Activated CD8-positive, alpha-beta T cell treated with anti-CD3 and anti-CD28 coated beads for 36 hours (primary cell): Measurements from ENCODE around the gene RBM5. TPM values are rescaled to one million over a fixed set of nuclear protein-coding genes. Genes with fewer than 3 reads are reported as not detected.

Experiments used
- ATAC-seq: fragments of 200-7000 bp; cut with Tn5 transposase; one replicate; pipeline ENCODE4 v1.10.0; 2021; ENCODE audit warnings: mild to moderate bottlenecking, moderate library complexity
- CTCF ChIA-PET: fragments of 350-600 bp; sonication (Branson Sonifier 250); formaldehyde crosslinking; loops from one replicate; lab custom pipeline; 2021; ENCODE audit warnings: antibody characterized with exemption; lab: Charles Lee
- POLR2A ChIA-PET: fragments of 350-600 bp; sonication (Branson Sonifier 250); formaldehyde crosslinking; loops from one replicate; lab custom pipeline; 2021; ENCODE audit warnings: antibody characterized with exemption; lab: Charles Lee
- DNase-seq: peaks from one replicate; pipeline ENCODE4 v3.0.0-alpha.2; 2020
- H3K27ac Mint-ChIP-seq: one replicate; pipeline ENCODE4 v1.8.0; 2021; ENCODE audit warnings: mild to moderate bottlenecking, mixed read lengths
- H3K27me3 Mint-ChIP-seq: one replicate; pipeline ENCODE4 v1.8.0; 2021; ENCODE audit warnings: mixed read lengths
- H3K36me3 Mint-ChIP-seq: one replicate; pipeline ENCODE4 v1.8.0; 2021; ENCODE audit warnings: low read depth, mixed read lengths
- H3K4me1 Mint-ChIP-seq: one replicate; pipeline ENCODE4 v1.8.0; 2021; ENCODE audit warnings: low read depth, mixed read lengths
- H3K4me3 Mint-ChIP-seq: one replicate; pipeline ENCODE4 v1.8.0; 2021; ENCODE audit warnings: mild to moderate bottlenecking, moderate library complexity, mixed read lengths
- H3K9me3 Mint-ChIP-seq: one replicate; pipeline ENCODE4 v1.8.0; 2021; ENCODE audit warnings: mixed read lengths
- intact Hi-C: fragments of 100-400 bp; cut with micrococcal nuclease; formaldehyde crosslinking; loops from one replicate; pipeline ENCODE4 v1.10.0; 2022
- total RNA-seq, 2 experiments: library from RNA; stranded (reverse); gene quantifications; one replicate each; pipeline ENCODE4 v1.2.3, GENCODE V29; 2021
- TF ChIP-seq, protein P1 (sequence below): fragments of 200-600 bp; IDR thresholded peaks from one replicate; pipeline ENCODE4 v1.8.0; 2022; ENCODE audit warnings: antibody characterized with exemption, mild to moderate bottlenecking

RBM5 gene
- total RNA-seq, 2 experiments from 2014 or later: 103 to 106 TPM

DNA sequence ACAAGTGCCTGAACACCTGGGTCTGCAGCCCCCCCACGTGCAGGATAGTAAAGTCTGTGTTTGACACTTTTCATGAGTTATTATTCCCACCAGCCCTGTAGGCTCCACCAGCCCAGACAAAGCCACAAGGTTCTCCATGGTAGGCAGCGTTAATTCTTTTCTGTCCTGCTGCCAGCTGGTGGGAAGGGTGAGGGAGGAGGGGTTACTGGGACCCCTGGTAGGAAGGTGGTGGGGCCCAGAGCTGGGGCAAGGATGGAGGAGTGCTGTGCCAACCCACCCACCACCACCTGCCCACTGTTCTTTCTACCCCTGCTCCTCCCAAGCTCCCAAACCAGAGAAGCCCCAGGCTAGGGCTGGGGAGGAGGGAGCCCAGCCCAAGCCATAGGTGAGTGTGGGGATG lies 45.6 kb downstream of the RBM5 start:
- no peaks in the 10 kb centered on the region for H3K27me3 Mint-ChIP-seq
- H3K9me3 Mint-ChIP-seq: no peaks in the 10 kb centered on the region
- H3K27ac Mint-ChIP-seq: no peak overlapping the region
- no peaks in the 10 kb centered on the region for H3K36me3 Mint-ChIP-seq
- ChIA-PET CTCF (interaction anchor here (0.8 kb wide), 1 partner anchor 14 kb away, joined by 3 read pairs; no protein-coding TSS in a partner anchor), POLR2A (no interaction called here)
- intact Hi-C loops: no loop called here
- TF ChIP-seq, protein P1, sequence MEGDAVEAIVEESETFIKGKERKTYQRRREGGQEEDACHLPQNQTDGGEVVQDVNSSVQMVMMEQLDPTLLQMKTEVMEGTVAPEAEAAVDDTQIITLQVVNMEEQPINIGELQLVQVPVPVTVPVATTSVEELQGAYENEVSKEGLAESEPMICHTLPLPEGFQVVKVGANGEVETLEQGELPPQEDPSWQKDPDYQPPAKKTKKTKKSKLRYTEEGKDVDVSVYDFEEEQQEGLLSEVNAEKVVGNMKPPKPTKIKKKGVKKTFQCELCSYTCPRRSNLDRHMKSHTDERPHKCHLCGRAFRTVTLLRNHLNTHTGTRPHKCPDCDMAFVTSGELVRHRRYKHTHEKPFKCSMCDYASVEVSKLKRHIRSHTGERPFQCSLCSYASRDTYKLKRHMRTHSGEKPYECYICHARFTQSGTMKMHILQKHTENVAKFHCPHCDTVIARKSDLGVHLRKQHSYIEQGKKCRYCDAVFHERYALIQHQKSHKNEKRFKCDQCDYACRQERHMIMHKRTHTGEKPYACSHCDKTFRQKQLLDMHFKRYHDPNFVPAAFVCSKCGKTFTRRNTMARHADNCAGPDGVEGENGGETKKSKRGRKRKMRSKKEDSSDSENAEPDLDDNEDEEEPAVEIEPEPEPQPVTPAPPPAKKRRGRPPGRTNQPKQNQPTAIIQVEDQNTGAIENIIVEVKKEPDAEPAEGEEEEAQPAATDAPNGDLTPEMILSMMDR: no peak
- no peak for DNase-seq
- H3K4me1 Mint-ChIP-seq: peaks cover 10% of the 10 kb centered on the region
- no peak overlapping the region for H3K4me3 Mint-ChIP-seq
- ATAC-seq: no peak

DNA sequence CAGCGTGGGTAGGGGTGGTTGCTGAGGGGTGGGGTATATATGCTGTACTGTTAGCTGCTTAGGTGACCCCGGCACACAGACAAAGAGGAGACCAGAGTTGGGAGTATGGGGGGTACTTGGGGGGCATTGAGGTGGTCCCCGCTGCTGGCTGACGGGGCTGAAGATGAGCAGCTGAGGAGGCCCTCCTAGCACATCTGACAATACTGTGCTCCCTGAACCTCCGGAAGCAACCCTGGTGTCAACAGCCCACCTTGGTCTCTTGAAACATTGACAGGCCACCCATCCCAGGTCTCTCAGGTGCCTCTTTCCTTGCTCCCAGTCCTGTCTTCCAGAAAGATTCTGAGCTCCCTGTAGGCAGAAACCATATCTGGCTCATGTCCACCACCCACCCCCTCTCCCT lies 47.2 kb downstream of the RBM5 start:
- ATAC-seq (no peak), DNase-seq (no peak)
- Mint-ChIP-seq H3K9me3 (no peaks in the 10 kb centered on the region), H3K4me1 (peaks cover 10% of the 10 kb centered on the region), H3K27ac (no peak overlapping the region), H3K27me3 (no peaks in the 10 kb centered on the region), H3K4me3 (no peak overlapping the region), H3K36me3 (no peaks in the 10 kb centered on the region)
- TF ChIP-seq, protein P1: no peak
- ChIA-PET CTCF (interaction anchor here (1.4 kb wide), 1 partner anchor 14 kb away, joined by 8 read pairs; no protein-coding TSS in a partner anchor), POLR2A (interaction anchor here (1.0 to 1.7 kb wide), 2 partner anchors 15 to 18 kb away, joined by 3 to 5 read pairs; no protein-coding TSS in a partner anchor)
- intact Hi-C loops: no loop called here

DNA sequence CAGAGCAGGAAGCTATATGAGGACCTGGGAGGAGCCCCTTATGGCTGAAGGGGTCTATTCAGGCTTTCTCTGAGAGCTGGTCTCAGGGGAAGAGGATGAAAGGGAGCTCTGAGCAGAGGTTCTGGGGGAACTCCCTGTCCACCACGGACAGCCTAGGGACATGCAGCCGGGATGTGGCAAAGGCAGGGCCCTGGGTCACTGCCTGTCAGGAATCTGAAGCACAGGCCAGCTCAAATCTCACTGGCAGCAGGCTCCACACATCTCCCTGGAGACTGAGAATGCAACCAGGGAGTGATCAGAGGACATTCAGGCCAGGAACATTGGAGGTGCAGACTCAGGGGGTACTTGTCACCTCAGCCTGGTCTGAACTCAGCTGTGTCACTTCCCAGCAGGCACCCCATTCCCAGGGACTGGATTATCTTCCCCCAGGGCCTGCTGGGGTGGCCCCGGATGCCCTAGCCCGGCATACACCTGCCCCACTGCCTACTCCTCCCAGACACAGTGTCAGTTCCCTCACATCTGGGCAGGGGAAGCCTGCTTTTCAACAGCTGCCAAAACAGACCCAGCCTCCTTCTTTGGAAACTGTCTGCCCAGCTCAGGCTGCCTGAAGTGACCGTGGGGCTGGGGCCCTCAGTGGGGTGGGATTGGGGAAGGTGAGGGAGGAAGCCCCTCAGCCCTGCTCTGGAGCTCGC lies 48.1 kb downstream of the RBM5 start:
- DNase-seq (no peak), ATAC-seq (no peak)
- Mint-ChIP-seq H3K9me3 (no peaks in the 10 kb centered on the region), H3K4me1 (peaks cover 10% of the 10 kb centered on the region), H3K27ac (no peak overlapping the region), H3K4me3 (no peak overlapping the region), H3K36me3 (no peaks in the 10 kb centered on the region), H3K27me3 (no peaks in the 10 kb centered on the region)
- CTCF ChIA-PET: interaction anchor here (0.9 to 2.5 kb wide), 4 partner anchors 14 to 58 kb away, joined by 3 to 8 read pairs (median 5); no protein-coding TSS in a partner anchor
- intact Hi-C loops: no loop called here
- POLR2A ChIA-PET: interaction anchor here (1.0 to 1.7 kb wide), 2 partner anchors 16 to 19 kb away, joined by 3 to 5 read pairs; no protein-coding TSS in a partner anchor
- TF ChIP-seq, protein P1: no peak

DNA sequence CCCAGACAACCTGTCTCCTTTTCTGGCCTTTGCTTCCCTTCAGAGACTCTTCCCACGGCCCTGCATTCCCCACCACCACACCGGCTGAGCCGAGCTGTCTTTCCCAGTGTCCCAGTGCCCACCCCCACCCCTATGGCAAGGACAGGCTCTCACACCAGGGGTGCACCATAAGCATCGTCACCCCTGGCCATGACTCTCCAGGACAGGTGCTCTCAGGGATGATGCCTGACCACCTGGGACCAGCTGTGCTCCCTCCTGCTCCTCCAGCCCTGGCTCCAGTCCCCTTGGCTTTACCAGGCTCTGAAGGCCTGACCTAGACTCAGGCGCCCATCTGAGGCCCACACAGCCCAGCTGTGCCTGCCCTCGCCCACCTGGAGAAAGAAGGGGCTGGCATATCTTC lies 48.8 kb downstream of the RBM5 start:
- H3K4me3 Mint-ChIP-seq: no peak overlapping the region
- ChIA-PET CTCF (interaction anchor here (0.9 to 2.5 kb wide), 3 partner anchors 15 to 19 kb away, joined by 3 to 7 read pairs (median 3); no protein-coding TSS in a partner anchor), POLR2A (interaction anchor here (0.9 to 1.7 kb wide), 3 partner anchors 15 to 69 kb away, joined by 3 to 5 read pairs (median 3); no protein-coding TSS in a partner anchor)
- ATAC-seq: no peak
- no peaks in the 10 kb centered on the region for H3K36me3 Mint-ChIP-seq
- H3K27me3 Mint-ChIP-seq: no peaks in the 10 kb centered on the region
- intact Hi-C loops: no loop called here
- H3K4me1 Mint-ChIP-seq: peaks cover 10% of the 10 kb centered on the region
- DNase-seq: no peak
- H3K27ac Mint-ChIP-seq: no peak overlapping the region
- no peaks in the 10 kb centered on the region for H3K9me3 Mint-ChIP-seq
- TF ChIP-seq, protein P1: no peak
